K562 (cell line): Measurements from ENCODE around the gene RMI1. TPM values are rescaled to one million over a fixed set of nuclear protein-coding genes. Genes with fewer than 3 reads are reported as not detected.
A peak's percentile ranks its signal among the peaks of the same experiment; 100 is the strongest.

Source experiments
- EHMT2 ChIP-seq: fragments of 450-650 bp; IDR thresholded peaks from 2 replicates; pipeline ENCODE4 v1.6.1; 2018; ENCODE audit warnings: antibody characterized with exemption
- GABPB1 ChIP-seq: sonication (generic); formaldehyde crosslinking; IDR thresholded peaks from 2 replicates; pipeline ENCODE4 v1.8.0; 2022; ENCODE audit warnings: mild to moderate bottlenecking, missing genetic modification reagents
- GABPB2 ChIP-seq: fragments of 250-450 bp; sonication (Bioruptor Pico); conservative IDR thresholded peaks from 2 replicates; pipeline ENCODE4 v1.5.1; 2021; ENCODE audit warnings: mild to moderate bottlenecking
- KDM1A ChIP-seq, 2 experiments: fragments of 450-650 bp; IDR thresholded peaks; 2 replicates each; pipeline ENCODE4 v1.6.1; 2016; ENCODE audit warnings: mild to moderate bottlenecking in 2 of 2
- KDM2B ChIP-seq: fragments of 250-450 bp; sonication (Bioruptor Pico); IDR thresholded peaks from 2 replicates; pipeline ENCODE4 v1.8.0; 2021; ENCODE audit warnings: mild to moderate bottlenecking, moderate library complexity
- NR2C1 ChIP-seq, 2 experiments: fragments of 450-650 bp; IDR thresholded peaks; 2 replicates each; pipeline ENCODE4 v1.6.1; 2017; ENCODE audit warnings: mild to moderate bottlenecking in 2 of 2, antibody characterized with exemption in 1 of 2, inconsistent platforms in 1 of 2, missing compliant biosample characterization in 1 of 2, missing genetic modification characterization in 1 of 2
- RCOR1 ChIP-seq, 2 experiments: IDR thresholded peaks; 2 replicates each; pipeline ENCODE4 v1.6.1; 2012; ENCODE audit warnings: low read depth in 2 of 2, low read length in 2 of 2, borderline replicate concordance in 1 of 2, improper control_type of control experiment in 1 of 2
- SMAD4 ChIP-seq: fragments of 250-450 bp; sonication (Bioruptor Pico); conservative IDR thresholded peaks from 2 replicates; pipeline ENCODE4 v1.8.0; 2021; ENCODE audit warnings: inconsistent platforms, mild to moderate bottlenecking, moderate library complexity
- SMARCA5 ChIP-seq: fragments of 450-650 bp; IDR thresholded peaks from 2 replicates; pipeline ENCODE4 v1.6.1; 2016
- ZBTB1 ChIP-seq: sonication (generic); formaldehyde crosslinking; IDR thresholded peaks from 2 replicates; pipeline ENCODE4 v1.8.1; 2023; ENCODE audit warnings: missing genetic modification reagents, low read depth, mild to moderate bottlenecking, borderline replicate concordance
- ZZZ3 ChIP-seq: fragments of 450-650 bp; IDR thresholded peaks from 2 replicates; pipeline ENCODE4 v1.6.1; 2016; ENCODE audit warnings: antibody characterized with exemption, mild to moderate bottlenecking, moderate library complexity
- polyA plus RNA-seq, 8 experiments: library from polyadenylated mRNA; depleted of rRNA in 4 of 8; stranded (reverse) in 5 of 8; unstranded in 3 of 8; fragments of >200 nt; fragmentation: Nextera tagmentation in 2 of 8; fragmentation: Illumina TruSeq in 1 of 8; extraction: Ambion mirVana in 2 of 8; extraction: Trizol in 1 of 8; gene quantifications; 2 replicates each; pipeline versions ENCODE4 v1.2.1 to v1.2.3, GENCODE V29; 2011 to 2014; ENCODE audit warnings: inconsistent platforms in 1 of 8, missing spikeins in 1 of 8
- total RNA-seq, 7 experiments: library from RNA; depleted of rRNA in 6 of 7; stranded (reverse); fragments of >200 nt in 6 of 7; fragmentation: Illumina TruSeq in 2 of 7; extraction: Trizol in 2 of 7; gene quantifications; 2 replicates each; pipeline versions ENCODE4 v1.2.1 to v1.2.3, GENCODE V29; 2011 to 2021; ENCODE audit warnings: low replicate concordance in 1 of 7
- TF ChIP-seq, protein P1 (sequence below), 2 experiments: fragments of 450-650 bp; conservative IDR thresholded peaks; 2 replicates each; pipeline ENCODE4 v1.6.1; 2017; ENCODE audit warnings: mild to moderate bottlenecking in 2 of 2, moderate library complexity in 2 of 2
- TF ChIP-seq, protein P2 (sequence below): fragments of 450-650 bp; formaldehyde crosslinking; IDR thresholded peaks from 2 replicates; pipeline ENCODE4 v1.4.0; 2022; ENCODE audit warnings: missing genetic modification characterization
- TF ChIP-seq, protein P3 (sequence below): sonication (generic); IDR thresholded peaks from 2 replicates; pipeline ENCODE4 v1.6.1; 2016

Gene RMI1
- total and polyA plus RNA-seq, 9 of the 15 experiments (the other 6 are each of a cell fraction or from before 2014, with no cell fraction given) = 3.0 to 17.4 (median 10.6) TPM

DNA sequence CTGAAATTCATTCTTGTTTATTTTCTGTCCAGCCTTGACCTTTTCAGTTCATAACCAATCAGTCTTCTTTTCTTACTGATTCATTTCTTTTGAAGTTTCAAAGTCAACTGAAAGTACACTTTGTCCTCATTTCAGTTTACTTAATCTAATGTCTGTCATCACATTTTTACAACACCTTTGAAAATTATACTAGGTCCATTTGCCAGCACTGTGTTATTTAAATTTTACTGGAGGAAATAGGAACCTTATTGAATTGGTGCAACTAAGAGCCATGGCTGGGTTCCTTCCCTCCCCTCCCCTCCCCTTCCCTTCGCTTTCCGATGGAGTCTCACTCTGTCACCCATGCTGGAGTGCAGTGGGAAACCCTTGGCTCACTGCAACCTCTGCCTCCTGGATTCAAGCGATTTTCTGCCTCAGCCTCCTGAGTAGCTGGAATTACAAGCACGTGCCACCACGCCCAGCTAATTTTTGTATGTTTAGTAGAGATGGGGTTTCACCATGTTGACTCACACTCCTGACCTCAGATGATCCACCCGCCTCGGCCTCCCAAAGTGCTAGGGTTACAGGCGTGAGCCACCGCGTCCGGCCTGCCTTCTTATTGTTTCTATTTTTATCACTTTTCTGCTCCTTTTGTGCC is 6.3 kb downstream of the RMI1 start (continued):
- peak; percentile 29; the same call in 1 of the 2 replicates for TF ChIP-seq NR2C1 (IDR thresholded peaks at IDR 0.05)
- TF ChIP-seq NR2C1 (tag; IDR thresholded peaks at IDR 0.05) = peak; percentile 18; the same call in 1 of the 2 replicates
- TF ChIP-seq ZZZ3 = no peak
- TF ChIP-seq, protein P1, sequence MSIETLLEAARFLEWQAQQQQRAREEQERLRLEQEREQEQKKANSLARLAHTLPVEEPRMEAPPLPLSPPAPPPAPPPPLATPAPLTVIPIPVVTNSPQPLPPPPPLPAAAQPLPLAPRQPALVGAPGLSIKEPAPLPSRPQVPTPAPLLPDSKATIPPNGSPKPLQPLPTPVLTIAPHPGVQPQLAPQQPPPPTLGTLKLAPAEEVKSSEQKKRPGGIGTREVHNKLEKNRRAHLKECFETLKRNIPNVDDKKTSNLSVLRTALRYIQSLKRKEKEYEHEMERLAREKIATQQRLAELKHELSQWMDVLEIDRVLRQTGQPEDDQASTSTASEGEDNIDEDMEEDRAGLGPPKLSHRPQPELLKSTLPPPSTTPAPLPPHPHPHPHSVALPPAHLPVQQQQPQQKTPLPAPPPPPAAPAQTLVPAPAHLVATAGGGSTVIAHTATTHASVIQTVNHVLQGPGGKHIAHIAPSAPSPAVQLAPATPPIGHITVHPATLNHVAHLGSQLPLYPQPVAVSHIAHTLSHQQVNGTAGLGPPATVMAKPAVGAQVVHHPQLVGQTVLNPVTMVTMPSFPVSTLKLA (conservative IDR thresholded peaks at IDR 0.05) = peak; percentile 70 to 84
- no peak for TF ChIP-seq GABPB1 (CRISPR knock-in tag)
- TF ChIP-seq KDM1A (IDR thresholded peaks at IDR 0.05) = peak; percentile 49 to 66; a peak in 2 of 4 replicates
- no peak for TF ChIP-seq SMARCA5
- TF ChIP-seq ZBTB1 = no peak
- TF ChIP-seq EHMT2 = no peak
- TF ChIP-seq, protein P2, sequence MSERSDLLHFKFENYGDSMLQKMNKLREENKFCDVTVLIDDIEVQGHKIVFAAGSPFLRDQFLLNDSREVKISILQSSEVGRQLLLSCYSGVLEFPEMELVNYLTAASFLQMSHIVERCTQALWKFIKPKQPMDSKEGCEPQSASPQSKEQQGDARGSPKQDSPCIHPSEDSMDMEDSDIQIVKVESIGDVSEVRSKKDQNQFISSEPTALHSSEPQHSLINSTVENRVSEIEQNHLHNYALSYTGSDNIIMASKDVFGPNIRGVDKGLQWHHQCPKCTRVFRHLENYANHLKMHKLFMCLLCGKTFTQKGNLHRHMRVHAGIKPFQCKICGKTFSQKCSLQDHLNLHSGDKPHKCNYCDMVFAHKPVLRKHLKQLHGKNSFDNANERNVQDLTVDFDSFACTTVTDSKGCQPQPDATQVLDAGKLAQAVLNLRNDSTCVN (CRISPR knock-in tag) = no peak
- no peak for TF ChIP-seq KDM2B (CRISPR knock-in tag)
- no peak for TF ChIP-seq GABPB2
- peak in 1 of 2 experiments; percentile 37; a peak in 1 of 4 replicates for TF ChIP-seq RCOR1 (IDR thresholded peaks at IDR 0.05; ENCODE audit: borderline replicate concordance in 1 of 2, low read depth in 2 of 2, low read length in 2 of 2)
- TF ChIP-seq, protein P3, sequence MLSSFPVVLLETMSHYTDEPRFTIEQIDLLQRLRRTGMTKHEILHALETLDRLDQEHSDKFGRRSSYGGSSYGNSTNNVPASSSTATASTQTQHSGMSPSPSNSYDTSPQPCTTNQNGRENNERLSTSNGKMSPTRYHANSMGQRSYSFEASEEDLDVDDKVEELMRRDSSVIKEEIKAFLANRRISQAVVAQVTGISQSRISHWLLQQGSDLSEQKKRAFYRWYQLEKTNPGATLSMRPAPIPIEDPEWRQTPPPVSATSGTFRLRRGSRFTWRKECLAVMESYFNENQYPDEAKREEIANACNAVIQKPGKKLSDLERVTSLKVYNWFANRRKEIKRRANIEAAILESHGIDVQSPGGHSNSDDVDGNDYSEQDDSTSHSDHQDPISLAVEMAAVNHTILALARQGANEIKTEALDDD = peak; percentile 51; the same call in 1 of the 2 replicates
- 0 out of 2 replicates have a peak, but pooled peaks have one; percentile 58 for TF ChIP-seq SMAD4 (CRISPR knock-in tag)
- TF ChIP-seq, all 486 proteins: peak for 61
